GM10248 (cell line): Measurements from ENCODE around the gene OR10G3.

Source experiments
- CTCF ChIA-PET: fragments of 300-600 bp; sonication (Branson Sonifier 250); formaldehyde crosslinking; extraction: SDS; loops from one replicate; lab custom pipeline; 2021; ENCODE audit warnings: antibody characterized with exemption; lab: Yijun Ruan, JAX
- POLR2A ChIA-PET: fragments of 350-650 bp; sonication (Branson Sonifier 250); formaldehyde crosslinking; extraction: SDS; loops from one replicate; lab custom pipeline; 2020; ENCODE audit warnings: antibody characterized with exemption; lab: Yijun Ruan, JAX
- DNase-seq: peaks from one replicate; pipeline ENCODE4 v3.0.0; 2012; ENCODE audit errors: extremely low spot score
- TF ChIP-seq, protein P1 (sequence below): IDR thresholded peaks from 2 replicates; pipeline ENCODE4 v1.5.1; 2012; ENCODE audit warnings: mild to moderate bottlenecking, low read depth; ENCODE audit errors: extremely low read depth, missing control alignments, control extremely low read depth

The OR10G3 gene

DNA sequence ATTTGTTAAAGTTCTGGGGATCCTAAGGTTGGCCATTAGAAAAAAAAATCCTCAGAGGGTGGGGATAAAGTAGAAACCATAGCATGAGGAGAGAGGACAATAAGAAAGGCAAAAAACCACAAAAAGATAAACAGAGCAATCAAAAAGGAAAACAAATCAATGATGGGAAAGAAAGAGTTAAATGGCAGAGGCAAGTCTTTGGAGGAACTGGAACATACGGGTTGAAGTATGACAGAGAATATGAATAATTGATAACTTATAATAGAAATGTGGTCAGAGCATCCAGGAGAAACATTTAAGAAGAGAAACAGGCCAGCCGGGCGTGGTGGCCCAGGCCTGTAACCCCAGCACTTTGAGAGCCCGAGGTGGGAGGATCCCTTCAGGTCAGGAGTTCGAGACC, 35.9 kb downstream of the OR10G3 start:
- ChIA-PET CTCF (no interaction called here), POLR2A (no interaction called here)
- TF ChIP-seq, protein P1, sequence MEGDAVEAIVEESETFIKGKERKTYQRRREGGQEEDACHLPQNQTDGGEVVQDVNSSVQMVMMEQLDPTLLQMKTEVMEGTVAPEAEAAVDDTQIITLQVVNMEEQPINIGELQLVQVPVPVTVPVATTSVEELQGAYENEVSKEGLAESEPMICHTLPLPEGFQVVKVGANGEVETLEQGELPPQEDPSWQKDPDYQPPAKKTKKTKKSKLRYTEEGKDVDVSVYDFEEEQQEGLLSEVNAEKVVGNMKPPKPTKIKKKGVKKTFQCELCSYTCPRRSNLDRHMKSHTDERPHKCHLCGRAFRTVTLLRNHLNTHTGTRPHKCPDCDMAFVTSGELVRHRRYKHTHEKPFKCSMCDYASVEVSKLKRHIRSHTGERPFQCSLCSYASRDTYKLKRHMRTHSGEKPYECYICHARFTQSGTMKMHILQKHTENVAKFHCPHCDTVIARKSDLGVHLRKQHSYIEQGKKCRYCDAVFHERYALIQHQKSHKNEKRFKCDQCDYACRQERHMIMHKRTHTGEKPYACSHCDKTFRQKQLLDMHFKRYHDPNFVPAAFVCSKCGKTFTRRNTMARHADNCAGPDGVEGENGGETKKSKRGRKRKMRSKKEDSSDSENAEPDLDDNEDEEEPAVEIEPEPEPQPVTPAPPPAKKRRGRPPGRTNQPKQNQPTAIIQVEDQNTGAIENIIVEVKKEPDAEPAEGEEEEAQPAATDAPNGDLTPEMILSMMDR, result no peak
- DNase-seq, result no peak

DNA sequence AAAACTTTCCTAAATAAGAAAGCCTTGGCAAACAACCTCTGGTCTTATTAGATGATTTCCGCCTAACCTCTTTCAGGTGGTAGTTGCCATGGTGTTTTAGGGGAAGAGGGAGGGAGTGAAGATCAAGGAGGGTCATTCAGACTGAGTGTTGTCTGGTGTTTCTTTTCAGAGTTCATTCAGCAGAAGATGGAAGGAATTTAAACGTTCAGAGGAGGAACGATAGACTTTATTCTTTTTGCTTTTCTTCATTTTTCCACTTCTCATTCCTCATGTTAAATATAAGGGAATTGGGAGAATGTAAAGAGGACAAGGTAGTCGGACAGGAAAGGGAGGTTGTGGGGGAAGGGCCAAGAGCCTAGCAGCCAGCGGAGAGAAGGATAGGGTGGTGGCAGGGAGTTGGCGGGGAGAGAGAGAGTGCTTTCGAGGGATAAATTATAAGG, 36.3 kb downstream of the OR10G3 start:
- no peak for DNase-seq
- TF ChIP-seq, protein P1, result no peak
- POLR2A ChIA-PET, result no interaction called here
- CTCF ChIA-PET, result no interaction called here

DNA sequence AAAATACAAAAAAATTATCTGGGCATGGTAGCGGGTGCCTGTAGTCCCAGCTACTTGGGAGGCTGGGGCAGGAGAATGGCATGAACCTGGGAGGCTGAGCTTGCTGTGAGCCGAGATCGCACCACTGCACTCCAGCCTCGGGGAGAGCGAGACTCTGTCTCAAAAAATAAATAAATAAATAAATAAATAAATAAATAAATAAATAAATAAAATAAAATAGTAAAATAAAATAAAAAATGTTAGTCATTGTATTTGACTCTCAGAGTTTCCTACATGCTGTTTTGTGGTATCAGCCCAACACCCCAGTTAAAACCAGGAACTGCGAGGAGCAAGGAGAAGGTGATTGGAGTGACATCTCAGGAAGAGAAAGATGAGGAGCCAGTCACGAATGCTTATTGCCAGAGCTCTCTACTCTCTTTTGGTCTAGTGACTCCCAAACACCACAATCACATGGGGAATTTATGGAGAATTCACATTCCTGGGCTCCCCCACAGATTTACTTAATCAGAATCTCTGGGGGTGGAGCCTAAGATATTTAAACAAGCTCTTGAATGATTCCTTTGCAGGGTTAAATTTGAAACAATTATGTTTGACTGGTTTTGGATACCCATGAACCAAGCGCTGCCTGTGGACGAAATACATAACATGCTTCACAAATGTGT, 38.3 kb downstream of the OR10G3 start:
- POLR2A ChIA-PET, result no interaction called here
- CTCF ChIA-PET, result interaction anchor here (1.2 to 2.0 kb wide), 2 partner anchors 15 to 30 kb away, joined by 4 to 6 read pairs; partner anchors contain the start of genes METTL3 and SALL2
- no peak for DNase-seq
- TF ChIP-seq, protein P1, result no peak

DNA sequence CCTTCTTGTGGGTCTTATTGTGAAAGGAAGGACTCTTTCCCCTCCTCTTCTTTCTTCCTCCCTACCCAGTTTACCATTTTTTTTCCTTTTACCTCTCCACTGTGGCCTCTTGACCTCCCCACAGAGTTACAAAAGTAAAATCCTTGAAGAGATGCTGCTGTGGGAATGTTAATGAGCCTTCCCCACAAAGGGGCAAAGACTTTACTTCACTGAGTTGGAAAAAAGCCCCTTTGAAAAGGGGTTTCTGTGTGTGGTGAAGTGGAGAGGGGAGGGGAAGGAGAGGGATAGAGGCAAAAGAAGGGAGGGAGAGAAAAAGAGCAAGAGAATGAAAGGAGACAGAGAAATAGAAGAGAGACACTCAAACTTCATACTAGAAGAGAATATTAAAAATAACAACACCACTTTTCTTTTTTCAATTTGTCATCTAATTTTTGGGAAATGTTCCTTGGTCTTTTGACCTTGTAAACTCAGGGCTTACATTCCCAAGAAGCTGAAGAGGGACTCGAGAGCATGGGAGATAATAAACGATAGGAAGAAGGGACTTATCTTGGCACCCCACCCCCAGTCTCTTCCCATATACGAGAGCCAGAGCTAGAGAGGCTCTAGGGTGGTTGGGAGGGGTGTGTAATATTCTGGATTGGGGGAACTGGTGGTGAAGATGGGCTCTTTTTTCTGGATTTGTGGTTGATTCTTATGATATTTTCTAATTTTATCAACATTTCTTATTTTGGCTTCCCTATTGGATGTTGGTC, 40.5 kb downstream of the OR10G3 start:
- no peak for DNase-seq
- ChIA-PET CTCF (interaction anchor here (1.5 kb wide), 1 partner anchor 41 kb away, joined by 6 read pairs; no protein-coding TSS in a partner anchor), POLR2A (no interaction called here)
- TF ChIP-seq, protein P1, result no peak

DNA sequence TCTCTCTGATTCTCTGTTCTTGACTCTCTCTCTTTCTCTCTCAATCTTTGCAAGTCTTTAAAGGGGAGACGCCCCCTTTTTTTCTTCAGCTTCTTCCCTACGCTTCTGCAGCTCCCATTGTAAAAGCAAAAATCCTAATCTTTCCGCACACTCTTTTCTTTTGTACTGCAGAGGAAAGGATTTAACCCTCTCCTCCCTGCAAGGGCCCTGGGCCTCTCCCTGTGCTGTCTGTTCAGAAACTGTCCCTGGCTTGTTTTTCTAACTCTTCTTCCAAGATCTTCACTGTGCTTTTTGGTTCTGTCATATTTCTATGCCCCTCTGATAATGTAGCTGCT, 42.8 kb downstream of the OR10G3 start:
- POLR2A ChIA-PET, result no interaction called here
- TF ChIP-seq, protein P1, result no peak
- no peak for DNase-seq
- CTCF ChIA-PET, result interaction anchor here (1.0 to 1.2 kb wide), 2 partner anchors 8 to 16 kb away, joined by 3 read pairs; no protein-coding TSS in a partner anchor

DNA sequence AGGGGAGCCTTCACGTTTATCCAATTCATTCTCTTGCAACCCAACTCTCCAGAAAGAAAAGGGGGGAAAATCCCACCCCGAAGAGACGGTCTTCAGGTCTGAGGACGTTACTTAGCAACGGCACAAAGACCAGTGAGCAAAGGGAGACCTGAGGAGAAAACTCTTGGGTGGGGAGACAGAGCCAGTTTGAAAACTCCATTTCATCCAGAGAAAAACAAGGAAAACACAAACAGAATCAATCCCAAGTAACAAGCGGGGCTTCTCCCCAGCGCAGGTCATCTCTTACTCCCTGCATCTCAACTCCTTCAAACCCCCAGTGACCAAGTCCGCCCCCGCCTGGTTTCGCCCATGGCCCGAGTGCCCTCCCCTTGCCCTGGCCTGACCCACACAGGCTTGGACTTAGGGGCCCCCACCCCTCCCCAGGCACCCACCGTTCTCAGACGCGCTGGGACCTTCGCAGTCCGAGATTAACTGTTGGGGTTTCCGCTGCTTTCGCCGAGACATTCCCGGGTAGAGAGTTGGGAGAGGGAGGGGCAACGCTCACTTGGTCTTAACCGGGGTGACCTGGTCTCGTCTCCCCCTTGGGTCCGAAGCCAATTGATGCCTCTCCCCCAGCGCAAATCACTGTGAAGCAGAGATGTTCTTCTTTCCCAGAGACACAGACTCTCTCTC, 43.3 kb downstream of the OR10G3 start:
- DNase-seq, result no peak
- TF ChIP-seq, protein P1, result no peak
- POLR2A ChIA-PET, result no interaction called here
- CTCF ChIA-PET, result interaction anchor here (1.0 to 1.2 kb wide), 2 partner anchors 8 to 16 kb away, joined by 3 read pairs; no protein-coding TSS in a partner anchor
